Hippocampal formation (tissue), 2 donors: ENCODE results near the gene TAF7L.

Experiments used
- DNase-seq, 2 donors: peaks; one replicate each; lab custom pipeline; 2025; lab: John Stamatoyannopoulos, UW

The TAF7L gene

DNA sequence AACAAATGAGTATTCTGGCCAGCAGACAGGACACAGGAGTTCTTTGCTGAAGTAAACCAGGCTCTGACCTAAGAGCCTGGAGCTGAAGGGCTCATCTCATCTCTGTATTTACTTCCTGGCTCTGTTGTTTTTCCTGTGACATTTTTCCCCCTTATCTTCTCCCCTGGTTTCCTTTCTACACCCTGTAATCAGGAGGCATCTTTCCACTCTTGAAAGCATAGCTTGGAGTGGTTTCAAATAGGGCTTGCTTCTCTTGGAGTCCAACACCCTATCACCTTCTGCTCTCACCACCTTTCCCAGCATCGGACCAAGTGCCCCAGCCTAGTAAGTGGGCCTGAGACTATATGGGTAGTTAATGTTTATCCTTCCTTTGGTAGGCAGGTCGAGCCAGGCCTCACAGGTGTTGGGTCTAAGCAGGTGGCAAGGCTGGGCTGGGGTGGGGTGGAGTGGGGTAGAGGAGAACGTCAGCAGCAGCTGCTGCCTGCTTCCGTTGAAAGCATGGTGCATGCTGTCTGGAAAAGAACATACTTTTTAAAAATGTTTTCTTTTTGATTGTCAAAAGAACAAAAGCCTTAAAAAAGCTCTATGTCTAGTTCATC, 70.4 kb downstream of the TAF7L start:
- DNase-seq = no peak

DNA sequence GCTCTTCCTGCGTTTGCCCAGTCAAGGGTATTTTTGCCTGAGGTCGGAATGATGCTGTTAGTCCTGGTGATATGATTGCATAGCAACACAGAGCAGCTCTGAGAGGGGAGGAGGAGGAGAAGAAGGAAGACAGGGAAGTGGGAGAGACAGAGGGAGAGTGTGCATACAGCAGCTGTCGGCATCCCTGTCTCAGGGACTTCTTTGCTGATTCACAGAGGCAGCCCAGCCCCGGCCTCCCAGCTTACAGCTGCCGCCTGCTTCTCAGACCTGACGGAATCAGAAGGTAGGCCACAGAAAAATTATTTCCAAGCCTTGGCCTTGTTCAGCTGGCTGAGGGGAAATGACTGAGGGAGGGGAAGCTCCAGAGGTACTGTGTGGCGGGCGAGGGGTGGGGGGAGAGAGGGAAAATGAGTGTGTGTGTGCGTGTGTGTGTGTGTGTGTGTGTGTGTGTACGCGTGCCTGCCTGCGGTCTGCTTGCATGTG, 71.2 kb downstream of the TAF7L start:
- peak in 1 of 2 donors; percentile 6 for DNase-seq

DNA sequence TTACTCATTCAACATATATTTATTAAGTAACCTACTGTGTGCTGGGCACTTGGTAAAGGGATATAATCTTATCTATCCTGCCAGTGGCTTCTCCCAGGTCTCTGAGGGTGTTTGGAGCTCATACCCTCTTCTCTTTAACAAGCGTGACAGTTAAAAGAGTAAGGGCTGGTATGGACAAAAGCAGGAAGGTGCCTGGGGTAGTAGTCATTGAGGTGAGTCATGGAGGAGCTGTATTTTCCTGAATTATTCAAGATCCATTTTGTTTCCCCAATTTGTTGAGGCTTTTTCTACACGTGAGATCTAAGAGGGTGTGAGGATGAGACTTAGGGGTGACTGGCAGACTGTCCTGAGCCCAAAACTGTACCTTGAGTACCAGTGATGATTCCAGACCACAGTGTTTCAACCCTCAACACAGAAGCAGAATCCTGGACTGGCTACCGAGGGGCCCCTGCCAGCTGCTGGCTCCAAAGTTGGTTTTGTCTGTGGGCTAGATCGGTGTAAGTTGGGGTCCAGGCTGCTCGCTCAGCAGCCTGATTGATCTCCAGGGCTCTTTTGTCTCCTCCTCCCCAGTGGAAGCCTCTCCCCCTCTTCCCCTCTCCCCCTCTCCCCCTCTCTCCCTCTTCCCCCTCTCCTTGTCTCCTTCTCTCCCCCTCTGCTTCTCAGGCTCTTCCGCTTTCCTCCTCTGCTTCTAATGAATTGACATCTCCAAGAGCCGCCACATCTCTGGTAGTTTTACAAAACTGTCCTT, 71.8 kb downstream of the TAF7L start, which contains the start of gene DRP2:
Gene DRP2, plus strand, starts transcription at position 671 of the 748 bp plus-strand sequence. CDS start 11,862 bp downstream, outside the sequence.
- DNase-seq = no peak
